ENCODE results near the gene SSRP1. TPM values are rescaled to one million over a fixed set of nuclear protein-coding genes. Genes with fewer than 3 reads are reported as not detected.

SSRP1 gene
- total and polyA plus RNA-seq, 9 of the 15 experiments (the other 6 are each of a cell fraction or from before 2014, with no cell fraction given): 91.1 to 416 (median 245) TPM

- no peak for FAIRE-seq
- no peaks in the 10 kb centered on the region for H3K9me3 ChIP-seq (replicated peaks; ENCODE audit: control insufficient read depth, insufficient read depth, low read depth, low read length)
- no peak for DNase-seq (ENCODE audit: extremely low read depth in 1 of 4, low spot score in 3 of 4)
- H3K27ac ChIP-seq (ENCODE audit: extremely low read depth, low read depth, low read length): no peak overlapping the region
- H2AFZ ChIP-seq (ENCODE audit: low read depth, low read length): no peak overlapping the region
- in situ Hi-C loops (cut with MboI) (no loop called here), intact Hi-C loops (cut with micrococcal nuclease) (no loop called here)
- WGBS (ENCODE audit: insufficient coverage, low coverage, missing lambda C conversion rate): 46% methylated on average over 7 of the region's 7 CpGs
- no peak for ATAC-seq
- H3K4me2 ChIP-seq (ENCODE audit: insufficient read depth, low read length): no peak overlapping the region
- no TSS peak for BruUV-seq (replicated peaks)
- H4K20me1 ChIP-seq (replicated peaks; ENCODE audit: control insufficient read depth, insufficient read depth, low read length): no peaks in the 10 kb centered on the region
- H3K9ac ChIP-seq (ENCODE audit: insufficient read depth in 1 of 2, low read depth in 2 of 2, low read length in 2 of 2): no peak overlapping the region; a peak in 1 of 4 replicates
- ChIA-PET CTCF (ENCODE audit: low intra/inter-chr PET ratio) (no interaction called here), POLR2A (interaction anchor here (0.6 to 1.3 kb wide), 5 partner anchors 9 to 314 kb away, joined by 3 to 4 read pairs (median 3); no protein-coding TSS in a partner anchor)
- H3K36me3 ChIP-seq (ENCODE audit: control insufficient read depth, insufficient read depth, low read length): no peaks in the 10 kb centered on the region
- peaks cover 8 to 17% of the 10 kb centered on the region in 2 experiments; a peak in 4 of 5 replicates for H3K4me1 ChIP-seq (replicated peaks in 1 of 2; ENCODE audit: control insufficient read depth in 2 of 2, insufficient read depth in 2 of 2, low read length in 2 of 2)
- no peaks in the 10 kb centered on the region for H3K9me1 ChIP-seq (ENCODE audit: control insufficient read depth, insufficient read depth, low read length)
- no peak overlapping the region for H3K4me3 ChIP-seq
- H3K79me2 ChIP-seq (ENCODE audit: control insufficient read depth, insufficient read depth, low read length): no peaks in the 10 kb centered on the region
- TF ChIP-seq SMARCB1 (IDR thresholded peaks at IDR 0.05; ENCODE audit: insufficient read length, low read depth): no peak
- TF ChIP-seq REST (IDR thresholded peaks at IDR 0.05; ENCODE audit: borderline replicate concordance): no peak
- no peak for TF ChIP-seq REST (CRISPR knock-in tag; IDR thresholded peaks at IDR 0.05; ENCODE audit: low read depth)
- TF ChIP-seq L3MBTL2 (IDR thresholded peaks at IDR 0.05): no peak
- H3K27me3 ChIP-seq (ENCODE audit: control insufficient read depth in 2 of 2, insufficient read depth in 2 of 2, low read length in 2 of 2): no peaks in the 10 kb centered on the region
These were observed 34.6 kb upstream of the SSRP1 start for GRCh38 chr11:57370251-57370650.

All from K562 (cell line).